Psoas muscle (tissue), 8 donors: ENCODE results near the gene SLC8A3. TPM values are rescaled to one million over a fixed set of nuclear protein-coding genes. Genes with fewer than 3 reads are reported as not detected.

Experiments
- ATAC-seq, 4 donors: fragments of 200-7000 bp; cut with Tn5 transposase; one replicate each; pipeline ENCODE4 v1.9.1; 2020; ENCODE audit warnings: moderate library complexity in 3 of 4, mild to moderate bottlenecking in 2 of 4
- DNase-seq, 2 donors: peaks; one replicate each; pipeline ENCODE4 v3.0.0-alpha.2; 2020
- H3K27ac ChIP-seq: fragments of 200-600 bp; one replicate; pipeline ENCODE4 v1.8.0; 2022
- H3K27me3 ChIP-seq, 3 donors: fragments of 200-600 bp in 1 of 3; one replicate each; pipeline versions ENCODE4 v1.6.1 to v1.8.0; 2013 to 2022; ENCODE audit warnings: low read length in 2 of 3, mild to moderate bottlenecking in 2 of 3, moderate library complexity in 1 of 3; ENCODE audit not compliant: insufficient read depth in 3 of 3
- H3K36me3 ChIP-seq, 2 donors: fragments of 200-600 bp in 1 of 2; one replicate each; pipeline versions ENCODE4 v1.6.1 to v1.8.0; 2013 to 2022; ENCODE audit warnings: low read depth in 1 of 2, mild to moderate bottlenecking in 1 of 2, moderate library complexity in 1 of 2; ENCODE audit not compliant: insufficient read depth in 1 of 2
- H3K4me1 ChIP-seq: fragments of 200-600 bp; one replicate; pipeline ENCODE4 v1.8.0; 2022
- H3K4me3 ChIP-seq: fragments of 200-600 bp; one replicate; pipeline ENCODE4 v1.8.0; 2022; ENCODE audit warnings: mild to moderate bottlenecking
- H3K9me3 ChIP-seq: fragments of 200-600 bp; one replicate; pipeline ENCODE4 v1.8.0; 2022
- WGBS, 3 donors: extraction: QIAGEN DNeasy Blood & Tissue Kit; methylation state at CpG; one replicate each; pipeline versions ENCODE4 v1.1.6 to v1.1.7; 2013; 5-methylcytosine and 5-hydroxymethylcytosine counted together
- intact Hi-C, 2 donors: fragments of 100-400 bp; cut with DNase I; formaldehyde crosslinking; loops; one replicate each; pipeline versions ENCODE4 v1.11.0 to v1.14.2; 2022
- polyA plus RNA-seq, 3 donors: library from polyadenylated mRNA; stranded (reverse); fragments of 200-250 nt; gene quantifications; one replicate each; pipeline ENCODE4 v1.2.3, GENCODE V29; 2013
- total RNA-seq, 4 donors: library from RNA; stranded (reverse); fragmentation: NEBNext Ultra II Directional in 2 of 4; extraction: Animal tissue kit (Norgen Biotek cat#: 25700) in 2 of 4; gene quantifications; one replicate each; pipeline versions ENCODE4 v1.2.1 to v1.2.4, GENCODE V29; 2021 to 2023
- TF ChIP-seq, protein P1 (sequence below): fragments of 200-600 bp; IDR thresholded peaks from one replicate; pipeline ENCODE4 v1.8.0; 2022; ENCODE audit warnings: antibody characterized with exemption
- donor health status: healthy with polysubstance abuse.
- donor health status: DM: no; HTN: no; CAD: no; lungs with moderate emphysema.
- donor health status: Bipolar disorder and iron deficiency.
- donor health status: healthy.
- donor health status: DM: yes; HTN: yes; CAD: no.
- donor health status: DM: no; HTN: no; CAD: no.
- donor health status: DM: no; HTN: no; CAD: no.
- donor health status: DM: yes; HTN: yes; CAD: no.

Gene SLC8A3
- total and polyA plus RNA-seq, 7 donors: 10.8 to 53.6 (median 20.8) TPM

DNA sequence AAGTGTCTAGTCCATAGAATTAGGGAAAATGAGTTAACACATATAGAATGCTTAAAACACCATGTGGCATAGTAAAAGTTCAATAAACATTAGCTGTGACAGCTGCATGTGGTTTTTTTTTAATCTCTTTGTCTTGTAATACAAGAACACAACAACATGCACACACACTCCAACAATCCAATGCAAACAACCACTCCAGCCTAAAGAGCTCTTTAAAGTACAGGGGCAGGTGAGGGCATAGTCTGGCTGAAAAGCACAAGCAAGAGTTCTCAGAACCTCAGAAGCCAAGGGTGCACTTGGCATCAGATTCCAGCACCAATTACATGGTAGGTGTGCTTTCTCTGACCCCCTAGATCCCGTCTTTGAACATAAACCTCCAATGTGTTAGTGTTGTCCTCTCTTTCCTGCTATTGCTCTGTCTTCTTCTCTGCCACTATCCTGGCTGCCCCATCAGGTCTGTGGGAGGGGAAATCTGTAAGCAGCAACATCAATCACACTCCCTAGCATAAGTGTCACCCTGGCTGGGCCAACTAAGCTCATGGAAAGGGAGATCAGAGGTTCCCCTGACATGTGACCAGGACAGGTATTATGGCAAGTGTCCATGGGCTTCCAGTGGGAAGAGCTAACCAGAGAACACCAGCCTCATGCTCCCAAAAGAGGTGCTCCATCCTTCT lies 91.0 kb downstream of the SLC8A3 start:
- intact Hi-C loops: no loop called here
- H3K27me3 ChIP-seq: no peaks in the 10 kb centered on the region
- peak overlapping the region; percentile 23 for H3K27ac ChIP-seq
- H3K4me3 ChIP-seq: no peak overlapping the region
- TF ChIP-seq, protein P1, sequence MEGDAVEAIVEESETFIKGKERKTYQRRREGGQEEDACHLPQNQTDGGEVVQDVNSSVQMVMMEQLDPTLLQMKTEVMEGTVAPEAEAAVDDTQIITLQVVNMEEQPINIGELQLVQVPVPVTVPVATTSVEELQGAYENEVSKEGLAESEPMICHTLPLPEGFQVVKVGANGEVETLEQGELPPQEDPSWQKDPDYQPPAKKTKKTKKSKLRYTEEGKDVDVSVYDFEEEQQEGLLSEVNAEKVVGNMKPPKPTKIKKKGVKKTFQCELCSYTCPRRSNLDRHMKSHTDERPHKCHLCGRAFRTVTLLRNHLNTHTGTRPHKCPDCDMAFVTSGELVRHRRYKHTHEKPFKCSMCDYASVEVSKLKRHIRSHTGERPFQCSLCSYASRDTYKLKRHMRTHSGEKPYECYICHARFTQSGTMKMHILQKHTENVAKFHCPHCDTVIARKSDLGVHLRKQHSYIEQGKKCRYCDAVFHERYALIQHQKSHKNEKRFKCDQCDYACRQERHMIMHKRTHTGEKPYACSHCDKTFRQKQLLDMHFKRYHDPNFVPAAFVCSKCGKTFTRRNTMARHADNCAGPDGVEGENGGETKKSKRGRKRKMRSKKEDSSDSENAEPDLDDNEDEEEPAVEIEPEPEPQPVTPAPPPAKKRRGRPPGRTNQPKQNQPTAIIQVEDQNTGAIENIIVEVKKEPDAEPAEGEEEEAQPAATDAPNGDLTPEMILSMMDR: no peak
- WGBS, 3 donors: 17 to 41% (median 23%) methylated on average over 1 of the region's 1 CpG
- H3K36me3 ChIP-seq: no peaks in the 10 kb centered on the region
- no peaks in the 10 kb centered on the region for H3K9me3 ChIP-seq
- H3K4me1 ChIP-seq: peaks cover 65% of the 10 kb centered on the region
- ATAC-seq: peak in 3 of 4 donors; percentile 27 to 40 (median 29)
- no peak for DNase-seq

DNA sequence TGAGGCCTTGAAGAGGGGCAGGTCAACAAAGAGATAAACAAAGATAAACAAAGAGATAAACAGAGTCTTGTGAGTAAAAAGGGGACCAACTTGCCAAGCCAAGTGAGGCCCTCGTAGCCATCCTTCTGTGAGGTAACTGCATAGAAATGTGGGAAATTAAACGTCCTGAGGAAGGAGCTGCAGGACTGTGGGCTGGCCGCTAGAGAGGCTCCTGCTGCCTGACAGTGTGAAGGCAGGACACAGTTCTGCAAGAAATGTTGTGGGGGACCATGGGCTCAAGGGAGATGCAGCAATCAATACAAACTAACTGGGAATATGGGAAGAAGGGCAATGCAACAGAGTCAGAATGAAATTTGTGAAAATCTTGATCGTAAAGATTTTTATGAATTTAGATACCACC lies 91.9 kb downstream of the SLC8A3 start:
- TF ChIP-seq, protein P1: no peak
- Histone ChIP-seq H3K4me1 (peaks cover 65% of the 10 kb centered on the region), H3K36me3 (no peaks in the 10 kb centered on the region), H3K4me3 (no peak overlapping the region), H3K27ac (no peak overlapping the region), H3K9me3 (no peaks in the 10 kb centered on the region), H3K27me3 (no peaks in the 10 kb centered on the region)
- intact Hi-C loops: no loop called here
- ATAC-seq: no peak
- WGBS, 3 donors: 36 to 52% (median 38%) methylated on average over 4 of the region's 4 CpGs
- DNase-seq: no peak

DNA sequence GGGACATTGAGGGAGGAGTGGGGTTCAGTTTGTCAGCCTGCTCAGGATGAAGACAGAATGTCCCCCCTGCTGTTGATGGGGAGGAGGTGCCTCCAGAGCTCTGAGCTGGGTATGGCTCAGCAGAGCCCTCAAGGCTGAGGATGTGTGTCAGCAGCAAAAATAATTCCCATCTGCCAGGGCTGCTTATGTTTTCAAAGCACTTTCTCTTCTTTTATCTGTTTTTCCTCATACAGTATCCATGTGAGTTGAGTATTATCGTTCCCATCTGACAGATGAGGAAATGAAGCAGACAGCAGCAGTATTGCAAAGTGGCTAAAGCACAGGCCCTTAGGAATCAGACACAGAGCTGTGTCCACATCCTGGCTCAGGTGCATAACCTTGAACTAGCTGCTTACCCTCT lies 94.1 kb downstream of the SLC8A3 start:
- intact Hi-C loops: no loop called here
- ATAC-seq: peak in 2 of 4 donors; percentile 13 to 21

DNA sequence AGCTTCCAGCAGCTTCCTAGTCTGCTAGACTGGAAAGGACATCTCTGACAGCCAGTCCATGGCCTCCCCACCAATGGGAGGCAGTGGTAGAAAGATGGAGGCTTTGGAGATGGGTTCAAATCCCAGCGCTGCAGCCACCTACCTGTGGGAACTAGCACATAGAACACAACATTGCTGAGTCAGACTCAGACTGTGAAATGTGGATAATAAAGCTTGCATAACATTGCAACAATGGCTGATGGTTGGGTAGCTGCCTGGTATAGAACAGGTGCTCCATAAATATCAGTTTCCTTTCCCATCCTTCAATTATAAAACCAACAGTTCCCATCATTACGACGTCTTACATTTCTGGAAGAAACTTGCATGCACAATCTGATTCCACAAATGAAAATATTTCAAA lies 94.6 kb downstream of the SLC8A3 start:
- TF ChIP-seq, protein P1: no peak
- ATAC-seq (peak; percentile 31 to 60 (median 50)), DNase-seq (no peak)
- H3K27me3 ChIP-seq: no peaks in the 10 kb centered on the region
- intact Hi-C loops: no loop called here
- H3K36me3 ChIP-seq: no peaks in the 10 kb centered on the region
- no peak overlapping the region for H3K27ac ChIP-seq
- no peaks in the 10 kb centered on the region for H3K9me3 ChIP-seq
- peaks cover 49% of the 10 kb centered on the region for H3K4me1 ChIP-seq
- no peak overlapping the region for H3K4me3 ChIP-seq
- 51 to 65% (median 63%) methylated on average over 3 of the region's 3 CpGs for WGBS, 3 donors

More for the DNA sequence above, 94.1 kb downstream of the SLC8A3 start:
- Histone ChIP-seq H3K36me3 (no peaks in the 10 kb centered on the region), H3K4me3 (no peak overlapping the region), H3K27me3 (no peaks in the 10 kb centered on the region), H3K9me3 (no peaks in the 10 kb centered on the region), H3K4me1 (peaks cover 55% of the 10 kb centered on the region), H3K27ac (no peak overlapping the region)
- 84 to 90% (median 87%) methylated on average over 1 of the region's 1 CpG for WGBS, 3 donors
- no peak for DNase-seq
- TF ChIP-seq, protein P1: no peak

DNA sequence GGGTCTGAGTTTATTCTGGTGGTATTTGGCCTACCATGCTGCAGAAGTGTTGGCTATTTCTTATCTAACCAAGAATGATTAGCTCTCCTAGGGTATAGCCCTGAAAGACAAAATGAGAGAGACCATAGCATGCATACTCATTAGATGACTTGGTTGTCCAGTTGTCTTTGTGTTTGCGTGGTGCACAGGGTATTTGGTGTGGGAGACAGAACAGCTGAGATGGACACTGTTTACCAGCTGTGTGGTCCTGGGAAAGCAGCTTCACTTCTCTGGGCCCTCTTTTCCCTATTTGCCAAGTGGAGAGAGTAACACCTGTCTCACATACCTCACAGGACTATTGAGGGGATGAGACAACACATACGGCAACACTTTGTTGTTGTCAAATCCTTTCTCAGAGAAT lies 95.6 kb downstream of the SLC8A3 start:
- peaks cover 40% of the 10 kb centered on the region for H3K4me1 ChIP-seq
- intact Hi-C loops: no loop called here
- H3K9me3 ChIP-seq: no peaks in the 10 kb centered on the region
- ATAC-seq (no peak), DNase-seq (no peak)
- 66 to 70% (median 68%) methylated on average over 2 of the region's 2 CpGs for WGBS, 3 donors
- H3K27ac ChIP-seq: no peak overlapping the region
- no peaks in the 10 kb centered on the region for H3K36me3 ChIP-seq
- no peaks in the 10 kb centered on the region for H3K27me3 ChIP-seq
- no peak overlapping the region for H3K4me3 ChIP-seq
- TF ChIP-seq, protein P1: no peak
